T-helper 2 cell treated with Interferon-gamma antibody and Interleukin-4, amounts not matched to agents 5 μg/mL and 100 μg/mL, for 36 hours (primary cell): ENCODE measurements around the gene ZNF324.
A peak's percentile ranks its signal among the peaks of the same experiment; 100 is the strongest.
"Not testable (repeated sequence)": the region's sequence is repeated elsewhere in the genome, so short reads cannot be mapped to it uniquely, and the experiment has no call there.

Source experiments
- DNase-seq: peaks from one replicate; pipeline ENCODE4 v3.0.0; 2021; ENCODE audit warnings: low spot score
- H3K27ac Mint-ChIP-seq: one replicate; pipeline ENCODE4 v1.8.0; 2021; ENCODE audit warnings: mild to moderate bottlenecking, mixed read lengths
- H3K27me3 Mint-ChIP-seq: one replicate; pipeline ENCODE4 v1.8.0; 2021; ENCODE audit warnings: low read depth, mixed read lengths
- H3K36me3 Mint-ChIP-seq: one replicate; pipeline ENCODE4 v1.8.0; 2021; ENCODE audit warnings: low read depth, mixed read lengths
- H3K4me1 Mint-ChIP-seq: one replicate; pipeline ENCODE4 v1.8.0; 2021; ENCODE audit warnings: low read depth, mixed read lengths
- H3K4me3 Mint-ChIP-seq: one replicate; pipeline ENCODE4 v1.8.0; 2022; ENCODE audit warnings: mild to moderate bottlenecking, moderate library complexity, mixed read lengths
- H3K9me3 Mint-ChIP-seq: one replicate; pipeline ENCODE4 v1.8.0; 2021; ENCODE audit warnings: mixed read lengths

Gene ZNF324

GRCh38 chr19:58477130-58477529 is 10.2 kb downstream of the ZNF324 start:
- H3K36me3 Mint-ChIP-seq: peaks cover 10% of the 10 kb centered on the region
- DNase-seq: no peak
- H3K27me3 Mint-ChIP-seq: no peaks in the 10 kb centered on the region
- peaks cover 12% of the 10 kb centered on the region for H3K4me1 Mint-ChIP-seq
- no peaks in the 10 kb centered on the region for H3K9me3 Mint-ChIP-seq
- H3K27ac Mint-ChIP-seq: peak overlapping the region; percentile 99
- H3K4me3 Mint-ChIP-seq: peak overlapping the region; percentile 88

- H3K36me3 Mint-ChIP-seq: peaks cover 12% of the 10 kb centered on the region
- DNase-seq: no peak
- H3K27ac Mint-ChIP-seq: peak overlapping the region; percentile 60
- no peaks in the 10 kb centered on the region for H3K9me3 Mint-ChIP-seq
- peaks cover 16% of the 10 kb centered on the region for H3K4me1 Mint-ChIP-seq
- no peaks in the 10 kb centered on the region for H3K27me3 Mint-ChIP-seq
- H3K4me3 Mint-ChIP-seq: no peak overlapping the region
These were observed 11.0 kb downstream of the ZNF324 start for GRCh38 chr19:58477871-58478270.

GRCh38 chr19:58479303-58479702 is 12.4 kb downstream of the ZNF324 start:
- H3K4me3 Mint-ChIP-seq: no peak overlapping the region
- H3K9me3 Mint-ChIP-seq: no peaks in the 10 kb centered on the region
- no peaks in the 10 kb centered on the region for H3K27me3 Mint-ChIP-seq
- H3K27ac Mint-ChIP-seq: no peak overlapping the region
- H3K36me3 Mint-ChIP-seq: peaks cover 8% of the 10 kb centered on the region
- no peak for DNase-seq
- peaks cover 13% of the 10 kb centered on the region for H3K4me1 Mint-ChIP-seq

GRCh38 chr19:58479736-58480480 is 13.0 kb downstream of the ZNF324 start:
- Mint-ChIP-seq H3K27me3 (no peaks in the 10 kb centered on the region), H3K9me3 (no peaks in the 10 kb centered on the region), H3K4me3 (no peak overlapping the region), H3K36me3 (peaks cover 8% of the 10 kb centered on the region), H3K27ac (no peak overlapping the region), H3K4me1 (peaks cover 9% of the 10 kb centered on the region)
- no peak for DNase-seq

GRCh38 chr19:58480481-58480830 is 13.6 kb downstream of the ZNF324 start:
- H3K36me3 Mint-ChIP-seq: peaks cover 8% of the 10 kb centered on the region
- no peaks in the 10 kb centered on the region for H3K27me3 Mint-ChIP-seq

DNA sequence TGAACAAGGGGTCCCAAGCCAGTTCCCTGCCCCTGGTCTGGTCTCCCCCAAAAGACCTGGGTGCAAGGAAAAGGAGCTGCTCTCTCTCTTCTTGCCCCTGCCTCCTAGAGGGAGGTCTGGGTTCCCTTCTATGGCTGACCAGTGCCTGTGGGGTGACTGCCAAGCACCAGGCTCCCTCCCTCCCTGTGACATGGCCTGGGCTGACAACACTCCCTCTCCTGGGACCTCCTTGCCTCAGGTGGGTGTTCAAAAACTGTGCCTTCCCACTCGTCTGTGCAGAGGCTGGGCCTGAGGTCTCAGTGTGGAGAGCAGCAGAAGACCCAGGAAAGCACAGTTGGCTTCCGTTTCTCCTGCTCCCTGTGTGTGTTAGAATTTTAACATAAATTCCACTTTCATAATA is 14.0 kb downstream of the ZNF324 start:
- Mint-ChIP-seq H3K4me1 (peaks cover 9% of the 10 kb centered on the region), H3K4me3 (no peak overlapping the region), H3K27ac (no peak overlapping the region), H3K9me3 (no peaks in the 10 kb centered on the region), H3K27me3 (no peaks in the 10 kb centered on the region), H3K36me3 (peaks cover 8% of the 10 kb centered on the region)
- DNase-seq: no peak

More at GRCh38 chr19:58480481-58480830, 13.6 kb downstream of the ZNF324 start:
- DNase-seq: no peak
- no peaks in the 10 kb centered on the region for H3K9me3 Mint-ChIP-seq
- no peak overlapping the region for H3K4me3 Mint-ChIP-seq
- H3K4me1 Mint-ChIP-seq: peaks cover 9% of the 10 kb centered on the region
- no peak overlapping the region for H3K27ac Mint-ChIP-seq

DNA sequence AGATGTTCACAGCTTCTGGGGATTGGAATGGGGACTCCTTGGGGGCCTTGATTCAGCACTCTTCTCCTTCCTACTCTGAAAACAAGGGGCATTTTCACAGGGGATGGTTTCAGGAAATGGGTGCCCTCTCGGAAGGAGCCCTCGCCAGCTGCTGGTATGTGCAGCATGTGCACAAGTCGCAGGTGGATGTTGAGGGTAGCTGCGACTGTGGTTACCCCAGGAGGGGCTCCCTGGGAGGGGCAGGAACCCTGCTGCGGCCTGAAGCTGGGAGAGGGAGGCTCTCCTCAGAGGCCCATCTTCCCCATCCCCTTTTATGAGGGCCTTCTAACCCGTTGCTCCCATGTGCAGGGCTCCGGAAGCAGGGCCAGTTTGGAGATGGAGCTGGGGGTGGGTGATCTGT is 15.5 kb downstream of the ZNF324 start:
- Mint-ChIP-seq H3K27ac (peak overlapping the region; percentile 41), H3K36me3 (peaks cover 8% of the 10 kb centered on the region), H3K4me3 (no peak overlapping the region), H3K9me3 (no peaks in the 10 kb centered on the region), H3K4me1 (peaks cover 6% of the 10 kb centered on the region), H3K27me3 (no peaks in the 10 kb centered on the region)
- DNase-seq: no peak

- Mint-ChIP-seq H3K9me3 (no peaks in the 10 kb centered on the region), H3K4me1 (peaks cover 7% of the 10 kb centered on the region), H3K36me3 (peaks cover 8% of the 10 kb centered on the region), H3K4me3 (no peak overlapping the region), H3K27ac (no peak overlapping the region), H3K27me3 (no peaks in the 10 kb centered on the region)
- no peak for DNase-seq
These were observed 16.9 kb downstream of the ZNF324 start for GRCh38 chr19:58483776-58484175.

GRCh38 chr19:58484349-58484748 is 17.5 kb downstream of the ZNF324 start:
- not testable (repeated sequence) for H3K27ac Mint-ChIP-seq, H3K9me3 Mint-ChIP-seq, DNase-seq, H3K36me3 Mint-ChIP-seq, H3K27me3 Mint-ChIP-seq, H3K4me3 Mint-ChIP-seq
- peaks cover 13% of the 10 kb centered on the region for H3K4me1 Mint-ChIP-seq

- DNase-seq: no peak
- Mint-ChIP-seq H3K27me3 (no peaks in the 10 kb centered on the region), H3K36me3 (no peaks in the 10 kb centered on the region), H3K9me3 (no peaks in the 10 kb centered on the region), H3K4me1 (peaks cover 11% of the 10 kb centered on the region), H3K27ac (peak overlapping the region; percentile 55), H3K4me3 (no peak overlapping the region)
These were observed 24.5 kb downstream of the ZNF324 start for GRCh38 chr19:58491393-58491792.

GRCh38 chr19:58492265-58492664 is 25.4 kb downstream of the ZNF324 start:
- Mint-ChIP-seq H3K36me3 (no peaks in the 10 kb centered on the region), H3K4me3 (no peak overlapping the region), H3K9me3 (no peaks in the 10 kb centered on the region), H3K27ac (no peak overlapping the region), H3K27me3 (no peaks in the 10 kb centered on the region), H3K4me1 (peaks cover 14% of the 10 kb centered on the region)
- DNase-seq: no peak

DNA sequence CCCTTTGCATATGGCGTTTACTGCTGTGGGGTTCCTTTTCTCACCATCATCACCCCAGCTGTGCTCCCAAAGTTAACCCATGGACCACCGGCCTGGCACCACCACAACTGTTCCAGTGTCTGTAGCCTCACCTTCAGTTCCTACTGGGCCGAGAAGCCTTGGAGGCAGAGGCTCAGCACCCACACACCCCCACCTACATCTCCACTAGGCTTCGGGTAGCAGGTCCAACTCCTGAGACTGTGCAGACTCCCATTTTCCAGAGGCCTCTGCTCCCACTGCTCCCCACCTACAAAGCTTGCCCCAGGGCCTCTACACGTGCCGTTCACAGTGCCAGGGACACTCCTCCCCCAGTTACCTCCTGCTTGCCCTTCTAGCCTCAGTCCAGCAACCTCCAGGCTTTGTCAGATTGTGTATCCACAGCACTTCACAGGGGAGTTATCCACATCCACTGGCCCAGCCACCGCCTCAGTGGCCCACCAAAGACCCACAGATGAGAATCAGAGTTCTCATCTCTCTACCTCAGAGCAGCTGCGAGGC is 30.8 kb downstream of the ZNF324 start:
- peaks cover 22% of the 10 kb centered on the region for H3K4me1 Mint-ChIP-seq
- no peak overlapping the region for H3K27ac Mint-ChIP-seq

GRCh38 chr19:58498316-58499020 is 31.6 kb downstream of the ZNF324 start:
- no peaks in the 10 kb centered on the region for H3K9me3 Mint-ChIP-seq
- peak overlapping the region; percentile 98 for H3K4me3 Mint-ChIP-seq
- DNase-seq: no peak
- no peaks in the 10 kb centered on the region for H3K27me3 Mint-ChIP-seq
- H3K27ac Mint-ChIP-seq: peak overlapping the region; percentile 92
- peaks cover 22% of the 10 kb centered on the region for H3K4me1 Mint-ChIP-seq
- H3K36me3 Mint-ChIP-seq: no peaks in the 10 kb centered on the region

More for the DNA sequence above, 30.8 kb downstream of the ZNF324 start:
- H3K9me3 Mint-ChIP-seq: no peaks in the 10 kb centered on the region
- H3K4me3 Mint-ChIP-seq: peak overlapping the region; percentile 98
- no peaks in the 10 kb centered on the region for H3K27me3 Mint-ChIP-seq
- DNase-seq: no peak
- H3K36me3 Mint-ChIP-seq: no peaks in the 10 kb centered on the region
